H1 (cell line): ENCODE data around the gene KCNK13. TPM values are rescaled to one million over a fixed set of nuclear protein-coding genes. Genes with fewer than 3 reads are reported as not detected.

ENCODE experiments used
- CTCF ChIA-PET: fragments of 300-600 bp; sonication (Branson Sonifier 250); formaldehyde crosslinking; loops from one replicate; lab custom pipeline; 2021; ENCODE audit not compliant: partially characterized antibody; lab: Charles Lee
- POLR2A ChIA-PET: fragments of 300-600 bp; sonication (Branson Sonifier 250); formaldehyde crosslinking; loops from one replicate; lab custom pipeline; 2021; ENCODE audit warnings: inconsistent platforms; ENCODE audit not compliant: partially characterized antibody; lab: Charles Lee
- DNase-seq, 2 experiments: peaks; one replicate each; pipeline versions ENCODE4 v3.0.0 to v3.0.0-alpha.2; 2010 to 2022; ENCODE audit warnings: low spot score in 2 of 2, low read depth in 1 of 2, mixed read lengths in 1 of 2
- FAIRE-seq: peaks from 2 replicates; lab custom pipeline; 2011; peaks lifted over from hg19 to GRCh38; lab: Jason Lieb, UNC
- H2AFZ ChIP-seq: 2 replicates; pipeline ENCODE4 v1.8.1; 2012; ENCODE audit warnings: low read length, inconsistent platforms
- H2AK5ac ChIP-seq: 2 replicates; pipeline ENCODE4 v1.6.1; 2013; ENCODE audit warnings: low read depth, low read length
- H2BK120ac ChIP-seq: replicated peaks from 2 replicates; pipeline ENCODE3; 2013; ENCODE audit warnings: low read depth, low read length, inconsistent platforms
- H2BK12ac ChIP-seq: 2 replicates; pipeline ENCODE4 v1.6.1; 2013; ENCODE audit warnings: low read depth, low read length
- H2BK15ac ChIP-seq: 2 replicates; pipeline ENCODE4 v1.6.1; 2013; ENCODE audit warnings: low read length
- H2BK20ac ChIP-seq: 2 replicates; pipeline ENCODE4 v1.6.1; 2013; ENCODE audit warnings: low read length
- H2BK5ac ChIP-seq: 2 replicates; pipeline ENCODE4 v1.6.1; 2013; ENCODE audit warnings: low read depth, low read length
- H3K14ac ChIP-seq: 2 replicates; pipeline ENCODE4 v1.6.1; 2013; ENCODE audit warnings: inconsistent platforms; ENCODE audit not compliant: insufficient read length
- H3K18ac ChIP-seq: 2 replicates; pipeline ENCODE4 v1.6.1; 2013; ENCODE audit warnings: low read length; ENCODE audit errors: extremely low read depth
- H3K23ac ChIP-seq: 2 replicates; pipeline ENCODE4 v1.6.1; 2013; ENCODE audit warnings: inconsistent platforms; ENCODE audit not compliant: insufficient read length
- H3K23me2 ChIP-seq: 2 replicates; pipeline ENCODE4 v1.6.1; 2013; ENCODE audit warnings: low read depth, low read length
- H3K27ac ChIP-seq: 2 replicates; pipeline ENCODE4 v1.6.1; 2011; ENCODE audit warnings: low read depth, low read length, inconsistent platforms
- H3K27me3 ChIP-seq, 4 experiments: replicated peaks in 1 of 4; 1 replicate in 1 of 4; 2 replicates in 3 of 4; pipeline versions ENCODE4 v1.6.1 to v1.8.1; 2011 to 2013; ENCODE audit warnings: low read length in 3 of 4, mild to moderate bottlenecking in 3 of 4, inconsistent platforms in 2 of 4, mixed read lengths in 2 of 4, moderate library complexity in 1 of 4; ENCODE audit not compliant: control insufficient read depth in 3 of 4, insufficient read depth in 3 of 4; ENCODE audit errors: extremely low read depth in 1 of 4
- H3K36me3 ChIP-seq, 4 experiments: 2 replicates each; pipeline versions ENCODE4 v1.6.1 to v1.8.1; 2011 to 2013; ENCODE audit warnings: mild to moderate bottlenecking in 4 of 4, low read length in 3 of 4, moderate library complexity in 2 of 4, control low read depth in 1 of 4, inconsistent platforms in 1 of 4; ENCODE audit not compliant: insufficient read depth in 4 of 4, control insufficient read depth in 2 of 4
- H3K4ac ChIP-seq: replicated peaks from 2 replicates; pipeline ENCODE3; 2013; ENCODE audit warnings: low read length, low read depth, mixed read lengths, inconsistent platforms; ENCODE audit not compliant: insufficient read length
- H3K4me1 ChIP-seq, 4 experiments: replicated peaks in 1 of 4; 1 replicate in 1 of 4; 2 replicates in 3 of 4; pipeline versions ENCODE4 v1.6.1 to v1.8.1; 2011 to 2013; ENCODE audit warnings: low read length in 3 of 4, inconsistent platforms in 2 of 4, mixed read lengths in 1 of 4; ENCODE audit not compliant: insufficient read depth in 4 of 4, control insufficient read depth in 3 of 4
- H3K4me2 ChIP-seq, 2 experiments: 2 replicates each; pipeline versions ENCODE4 v1.6.1 to v1.8.1; 2011 to 2013; ENCODE audit warnings: low read depth in 2 of 2, low read length in 2 of 2, control low read depth in 1 of 2, inconsistent platforms in 1 of 2, mild to moderate bottlenecking in 1 of 2; ENCODE audit not compliant: insufficient read depth in 1 of 2
- H3K4me3 ChIP-seq, 4 experiments: fragments of 200-600, 300-600 bp in 1 of 4; sonication (generic), shearing (Covaris generic), sonication (Bioruptor Twin) in 1 of 4; 2 replicates each; pipeline versions ENCODE4 v1.5.1 to v1.8.1; 2011 to 2016; ENCODE audit warnings: low read length in 4 of 4, low read depth in 3 of 4, control low read depth in 2 of 4, inconsistent platforms in 2 of 4, mild to moderate bottlenecking in 2 of 4, mixed read lengths in 1 of 4, moderate library complexity in 1 of 4; ENCODE audit not compliant: insufficient read depth in 2 of 4; ENCODE audit errors: extremely low read depth in 1 of 4
- H3K56ac ChIP-seq: replicated peaks from 2 replicates; pipeline ENCODE3; 2013; ENCODE audit warnings: low read depth, mild to moderate bottlenecking, mixed read lengths, low read length, inconsistent platforms; ENCODE audit not compliant: insufficient read length
- H3K79me1 ChIP-seq: 2 replicates; pipeline ENCODE4 v1.6.1; 2013; ENCODE audit warnings: low read depth, low read length, control low read depth
- H3K79me2 ChIP-seq, 2 experiments: 2 replicates each; pipeline versions ENCODE4 v1.6.1 to v1.8.1; 2012 to 2013; ENCODE audit warnings: low read length in 2 of 2, mild to moderate bottlenecking in 2 of 2, inconsistent platforms in 1 of 2; ENCODE audit not compliant: insufficient read depth in 2 of 2, control insufficient read depth in 1 of 2
- H3K9ac ChIP-seq, 4 experiments: replicated peaks in 1 of 4; 1 replicate in 1 of 4; 2 replicates in 3 of 4; pipeline versions ENCODE4 v1.6.1 to v1.8.1; 2011 to 2013; ENCODE audit warnings: low read depth in 3 of 4, low read length in 3 of 4, control low read depth in 2 of 4, mild to moderate bottlenecking in 2 of 4, moderate library complexity in 2 of 4, inconsistent platforms in 1 of 4; ENCODE audit errors: extremely low read depth in 1 of 4
- H3K9me3 ChIP-seq, 2 experiments: 2 replicates each; pipeline versions ENCODE4 v1.6.1 to v1.8.1; 2012 to 2013; ENCODE audit warnings: mild to moderate bottlenecking in 2 of 2, moderate library complexity in 2 of 2, control low read depth in 1 of 2, inconsistent platforms in 1 of 2, low read depth in 1 of 2, low read length in 1 of 2, mixed read lengths in 1 of 2; ENCODE audit not compliant: insufficient read depth in 2 of 2
- H4K20me1 ChIP-seq, 2 experiments: replicated peaks in 1 of 2; 2 replicates each; pipeline versions ENCODE3 to v1.8.1; 2011 to 2013; ENCODE audit warnings: inconsistent platforms in 2 of 2, low read length in 2 of 2, mild to moderate bottlenecking in 1 of 2; ENCODE audit not compliant: insufficient read depth in 2 of 2, control insufficient read depth in 1 of 2
- H4K5ac ChIP-seq: 2 replicates; pipeline ENCODE4 v1.6.1; 2013; ENCODE audit warnings: low read length, low read depth, mixed read lengths, inconsistent platforms; ENCODE audit not compliant: insufficient read length
- H4K8ac ChIP-seq: 2 replicates; pipeline ENCODE4 v1.8.0; 2013; ENCODE audit warnings: mild to moderate bottlenecking, moderate library complexity, low read length, inconsistent platforms; ENCODE audit not compliant: insufficient read depth; ENCODE audit errors: extremely low read depth
- H4K91ac ChIP-seq: replicated peaks from 2 replicates; pipeline ENCODE3; 2013; ENCODE audit warnings: low read length, mixed read lengths, inconsistent platforms; ENCODE audit not compliant: insufficient read length
- CBX5 ChIP-seq: fragments of 300-800, 300-1000 bp; sonication (generic); IDR thresholded peaks from 2 replicates; pipeline ENCODE4 v1.7.1; 2016; ENCODE audit warnings: antibody characterized with exemption, low read length, low read depth
- CEBPB ChIP-seq: IDR thresholded peaks from 2 replicates; pipeline ENCODE4 v1.6.1; 2012; ENCODE audit warnings: low read depth, low read length
- RAD21 ChIP-seq, 2 experiments: IDR thresholded peaks in 1 of 2; conservative IDR thresholded peaks in 1 of 2; 2 replicates each; pipeline ENCODE4 v1.6.1; 2011; ENCODE audit warnings: low read depth in 2 of 2, low read length in 2 of 2, improper control_type of control experiment in 1 of 2, inconsistent platforms in 1 of 2, mild to moderate bottlenecking in 1 of 2, moderate library complexity in 1 of 2
- WGBS, 2 experiments: shearing (Covaris generic) in 1 of 2; methylation state at CpG; one replicate each; pipeline versions ENCODE4 v1.1.6 to v1.1.7; 2013 to 2015; ENCODE audit warnings: low lambda C conversion rate in 2 of 2, mixed read lengths in 2 of 2, inconsistent platforms in 1 of 2, low coverage in 1 of 2, missing lambda C conversion rate in 1 of 2; ENCODE audit not compliant: insufficient replicate concordance in 2 of 2, insufficient coverage in 1 of 2, insufficient read length in 1 of 2; ENCODE audit errors: extremely low coverage in 1 of 2, missing lambda C conversion rate in 1 of 2; 5-methylcytosine and 5-hydroxymethylcytosine counted together
- polyA plus RNA-seq, 7 experiments: library from polyadenylated mRNA; depleted of rRNA in 3 of 7; stranded (reverse) in 5 of 7; unstranded in 2 of 7; fragments of >200 nt in 5 of 7; fragments of 200-250 nt in 2 of 7; gene quantifications; 1 replicate in 5 of 7; 2 replicates in 1 of 7; 4 replicates in 1 of 7; pipeline versions ENCODE4 v1.2.1 to v1.2.3, GENCODE V29; 2011 to 2013; ENCODE audit warnings: missing spikeins in 2 of 7, mixed read lengths in 2 of 7
- total RNA-seq: library from RNA; stranded (reverse); fragmentation: NEBNext Ultra II Directional; extraction: Animal tissue kit (Norgen Biotek cat#: 25700); gene quantifications from 2 replicates; pipeline ENCODE4 v1.2.1, GENCODE V29; 2021
- TF ChIP-seq, protein P1 (sequence below), 3 experiments: IDR thresholded peaks; 1 replicate in 2 of 3; 2 replicates in 1 of 3; pipeline versions ENCODE4 v1.5.1 to v1.6.1; 2011; ENCODE audit warnings: low read length in 3 of 3, mild to moderate bottlenecking in 3 of 3, inconsistent platforms in 2 of 3, low read depth in 1 of 3, moderate library complexity in 1 of 3; ENCODE audit not compliant: insufficient read depth in 1 of 3; ENCODE audit errors: control extremely low read depth in 1 of 3

The KCNK13 gene
- total and polyA plus RNA-seq, 2 of the 8 experiments (the other 6 are each of a cell fraction or from before 2014, with no cell fraction given), result 0.39 to 0.48 TPM

GRCh38 chr14:90184571-90185266, 122.9 kb downstream of the KCNK13 start:
- H3K18ac ChIP-seq, result no peak overlapping the region
- H2AK5ac ChIP-seq, result no peak overlapping the region
- no peaks in the 10 kb centered on the region for H3K4me1 ChIP-seq
- DNase-seq, result no peak
- H3K36me3 ChIP-seq, result no peaks in the 10 kb centered on the region
- no peaks in the 10 kb centered on the region for H3K79me2 ChIP-seq
- no peak for FAIRE-seq
- H3K27ac ChIP-seq, result no peak overlapping the region
- no peak overlapping the region for H2BK20ac ChIP-seq
- no peaks in the 10 kb centered on the region for H4K20me1 ChIP-seq
- H3K56ac ChIP-seq, result no peak overlapping the region
- TF ChIP-seq RAD21 (IDR thresholded peaks at IDR 0.05 in 1 of 2, conservative IDR thresholded peaks at IDR 0.05 in 1 of 2; ENCODE audit: low read depth in 2 of 2, low read length in 2 of 2) (peak; percentile 37 to 42; a peak in 2 of 4 replicates), CBX5 (no peak), CEBPB (no peak)
- TF ChIP-seq, protein P1, sequence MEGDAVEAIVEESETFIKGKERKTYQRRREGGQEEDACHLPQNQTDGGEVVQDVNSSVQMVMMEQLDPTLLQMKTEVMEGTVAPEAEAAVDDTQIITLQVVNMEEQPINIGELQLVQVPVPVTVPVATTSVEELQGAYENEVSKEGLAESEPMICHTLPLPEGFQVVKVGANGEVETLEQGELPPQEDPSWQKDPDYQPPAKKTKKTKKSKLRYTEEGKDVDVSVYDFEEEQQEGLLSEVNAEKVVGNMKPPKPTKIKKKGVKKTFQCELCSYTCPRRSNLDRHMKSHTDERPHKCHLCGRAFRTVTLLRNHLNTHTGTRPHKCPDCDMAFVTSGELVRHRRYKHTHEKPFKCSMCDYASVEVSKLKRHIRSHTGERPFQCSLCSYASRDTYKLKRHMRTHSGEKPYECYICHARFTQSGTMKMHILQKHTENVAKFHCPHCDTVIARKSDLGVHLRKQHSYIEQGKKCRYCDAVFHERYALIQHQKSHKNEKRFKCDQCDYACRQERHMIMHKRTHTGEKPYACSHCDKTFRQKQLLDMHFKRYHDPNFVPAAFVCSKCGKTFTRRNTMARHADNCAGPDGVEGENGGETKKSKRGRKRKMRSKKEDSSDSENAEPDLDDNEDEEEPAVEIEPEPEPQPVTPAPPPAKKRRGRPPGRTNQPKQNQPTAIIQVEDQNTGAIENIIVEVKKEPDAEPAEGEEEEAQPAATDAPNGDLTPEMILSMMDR (IDR thresholded peaks at IDR 0.05; ENCODE audit: control extremely low read depth in 1 of 3, insufficient read depth in 1 of 3, low read depth in 1 of 3, low read length in 3 of 3), result peak; percentile 6 to 13 (median 12); a peak in 2 of 4 replicates
- H2BK15ac ChIP-seq, result no peak overlapping the region
- H4K91ac ChIP-seq, result no peak overlapping the region
- ChIA-PET POLR2A (interaction anchor here (0.6 kb wide), 1 partner anchor 28 kb away, joined by 3 read pairs; no protein-coding TSS in a partner anchor), CTCF (interaction anchor here (1.1 to 1.5 kb wide), 3 partner anchors 9 to 51 kb away, joined by 4 to 5 read pairs (median 4); no protein-coding TSS in a partner anchor)
- H2BK120ac ChIP-seq, result no peak overlapping the region
- no peaks in the 10 kb centered on the region for H3K79me1 ChIP-seq
- no peak overlapping the region for H3K4ac ChIP-seq
- H3K4me2 ChIP-seq, result no peak overlapping the region
- H3K4me3 ChIP-seq, result no peak overlapping the region
- H4K5ac ChIP-seq, result no peak overlapping the region
- no peaks in the 10 kb centered on the region for H3K27me3 ChIP-seq
- H2BK12ac ChIP-seq, result no peak overlapping the region
- WGBS, 2 experiments, result 91% methylated on average over 23 of the region's 23 CpGs; no CpG with 5 or more reads in 1 of the 2 experiments
- H2BK5ac ChIP-seq, result no peak overlapping the region
- H2AFZ ChIP-seq, result no peak overlapping the region
- no peak overlapping the region for H3K14ac ChIP-seq
- 0 out of 4 replicates have a peak, but pooled peaks cover 0 to 4% of the 10 kb centered on the region in 2 experiments for H3K9me3 ChIP-seq
- H3K9ac ChIP-seq, result no peak overlapping the region
- H3K23ac ChIP-seq, result no peak overlapping the region
- H3K23me2 ChIP-seq, result no peaks in the 10 kb centered on the region
- 0 out of 2 replicates have a peak overlapping the region, but pooled peaks have one; percentile 12 for H4K8ac ChIP-seq
